B cell (primary cell): ENCODE data around the gene PPP6R2. TPM values are rescaled to one million over a fixed set of nuclear protein-coding genes. Genes with fewer than 3 reads are reported as not detected.

Source experiments
- ATAC-seq: fragments of 200-7000 bp; cut with Tn5 transposase; one replicate; pipeline ENCODE4 v1.10.0; 2021; ENCODE audit warnings: low read depth, mild to moderate bottlenecking, moderate number of reproducible peaks, moderate library complexity
- CTCF ChIA-PET: fragments of 350-600 bp; sonication (Branson Sonifier 250); formaldehyde crosslinking; loops from one replicate; lab custom pipeline; 2021; ENCODE audit warnings: antibody characterized with exemption, inconsistent platforms; lab: Charles Lee
- POLR2A ChIA-PET: fragments of 350-600 bp; sonication (Branson Sonifier 250); formaldehyde crosslinking; loops from one replicate; lab custom pipeline; 2021; ENCODE audit warnings: antibody characterized with exemption; lab: Charles Lee
- DNase-seq: peaks from one replicate; pipeline ENCODE4 v3.0.0; 2013
- H2AFZ ChIP-seq: 2 replicates; pipeline ENCODE4 v1.6.1; 2012; ENCODE audit warnings: mild to moderate bottlenecking, low read depth, low read length; ENCODE audit not compliant: insufficient read depth, poor library complexity, severe bottlenecking
- H3K27ac ChIP-seq, 2 donors: 1 replicate in 1 of 2; 2 replicates in 1 of 2; pipeline ENCODE4 v1.5.1; 2012 to 2013; ENCODE audit warnings: low read length in 2 of 2, mild to moderate bottlenecking in 2 of 2, moderate library complexity in 1 of 2
- H3K27me3 ChIP-seq, 4 experiments: fragments of 200-600 bp in 1 of 4; sonication (generic) in 1 of 4; replicated peaks in 1 of 4; 1 replicate in 2 of 4; 2 replicates in 2 of 4; pipeline versions ENCODE4 v1.6.1 to v1.7.0; 2013 to 2016; ENCODE audit warnings: low read length in 3 of 4, mild to moderate bottlenecking in 2 of 4, mixed read lengths in 1 of 4, moderate library complexity in 1 of 4; ENCODE audit not compliant: insufficient read depth in 4 of 4, control insufficient read depth in 3 of 4; ENCODE audit errors: control extremely low read depth in 1 of 4
- H3K36me3 ChIP-seq, 2 experiments: replicated peaks in 1 of 2; 1 replicate in 1 of 2; 2 replicates in 1 of 2; pipeline versions ENCODE4 v1.6.1 to v1.7.1; 2013; ENCODE audit warnings: low read length in 1 of 2; ENCODE audit not compliant: insufficient read depth in 2 of 2, control insufficient read depth in 1 of 2; ENCODE audit errors: control extremely low read depth in 1 of 2, extremely low read depth in 1 of 2
- H3K4me1 ChIP-seq, 2 donors: fragments of 200-600 bp in 1 of 2; sonication (generic) in 1 of 2; 1 replicate in 1 of 2; 2 replicates in 1 of 2; pipeline versions ENCODE4 v1.5.1 to v1.6.1; 2013 to 2017; ENCODE audit warnings: low read length in 2 of 2; ENCODE audit not compliant: control insufficient read depth in 2 of 2, insufficient read depth in 2 of 2
- H3K4me2 ChIP-seq: replicated peaks from 2 replicates; pipeline ENCODE3; 2012; ENCODE audit warnings: mild to moderate bottlenecking, low read depth, low read length; ENCODE audit not compliant: poor library complexity, severe bottlenecking
- H3K4me3 ChIP-seq, 5 experiments: fragments of 200-600 bp in 1 of 5; sonication (generic) in 1 of 5; 1 replicate in 3 of 5; 2 replicates in 2 of 5; pipeline versions ENCODE4 v1.5.1 to v1.7.0; 2011 to 2016; ENCODE audit warnings: low read length in 4 of 5, mild to moderate bottlenecking in 4 of 5, low read depth in 2 of 5, control low read depth in 1 of 5, moderate library complexity in 1 of 5; ENCODE audit not compliant: insufficient read depth in 1 of 5; ENCODE audit errors: control extremely low read depth in 1 of 5, extremely low read depth in 1 of 5
- H3K79me2 ChIP-seq: fragments of 200-600 bp; sonication (generic); one replicate; pipeline ENCODE4 v1.6.0; 2016; ENCODE audit warnings: low read length; ENCODE audit not compliant: control insufficient read depth, insufficient read depth
- H3K9ac ChIP-seq: fragments of 200-600 bp; sonication (generic); 2 replicates; pipeline ENCODE4 v1.6.1; 2017; ENCODE audit warnings: mild to moderate bottlenecking, low read length, moderate library complexity
- H3K9me3 ChIP-seq, 3 donors: one replicate each; pipeline versions ENCODE4 v1.6.1 to v1.7.1; 2013; ENCODE audit warnings: low read length in 2 of 3; ENCODE audit not compliant: control insufficient read depth in 2 of 3, insufficient read depth in 1 of 3; ENCODE audit errors: control extremely low read depth in 1 of 3
- H4K20me1 ChIP-seq: 2 replicates; pipeline ENCODE4 v1.6.0; 2012; ENCODE audit warnings: mild to moderate bottlenecking, low read length; ENCODE audit not compliant: insufficient read depth, control insufficient read depth, poor library complexity, severe bottlenecking
- H3K27ac Mint-ChIP-seq: one replicate; pipeline ENCODE4 v1.8.0; 2021; ENCODE audit warnings: mixed read lengths
- H3K27me3 Mint-ChIP-seq: one replicate; pipeline ENCODE4 v1.8.0; 2021; ENCODE audit warnings: mixed read lengths
- H3K4me1 Mint-ChIP-seq: one replicate; pipeline ENCODE4 v1.8.0; 2021; ENCODE audit warnings: mixed read lengths
- H3K4me3 Mint-ChIP-seq: one replicate; pipeline ENCODE4 v1.8.0; 2021; ENCODE audit warnings: mixed read lengths
- H3K9me3 Mint-ChIP-seq: one replicate; pipeline ENCODE4 v1.8.0; 2022; ENCODE audit warnings: mixed read lengths; ENCODE audit not compliant: insufficient read depth
- CTCF ChIP-seq: fragments of 200-600 bp; IDR thresholded peaks from one replicate; pipeline ENCODE4 v1.8.0; 2022; ENCODE audit warnings: antibody characterized with exemption, mild to moderate bottlenecking
- EZH2 ChIP-seq: IDR thresholded peaks from 2 replicates; pipeline ENCODE4 v1.6.1; 2012; ENCODE audit warnings: borderline replicate concordance, low read depth, mild to moderate bottlenecking, moderate library complexity, low read length; ENCODE audit not compliant: insufficient read depth, poor library complexity, severe bottlenecking
- WGBS: methylation state at CpG from one replicate; pipeline ENCODE4 v1.1.5; 2013; ENCODE audit warnings: missing lambda C conversion rate; ENCODE audit not compliant: insufficient coverage; 5-methylcytosine and 5-hydroxymethylcytosine counted together
- intact Hi-C: fragments of 100-400 bp; cut with micrococcal nuclease; formaldehyde crosslinking; loops from one replicate; pipeline ENCODE4 v1.10.0; 2022
- polyA plus RNA-seq: library from polyadenylated mRNA; depleted of rRNA; stranded (reverse); fragments of >200 nt; gene quantifications from 2 replicates; pipeline ENCODE4 v1.2.3, GENCODE V29; 2012
- total RNA-seq, 2 donors: library from RNA; stranded (reverse); fragments of 120-200 nt in 1 of 2; gene quantifications; 1 replicate in 1 of 2; 2 replicates in 1 of 2; pipeline versions ENCODE4 v1.2.3 to v1.2.4, GENCODE V29; 2013 to 2022

Gene PPP6R2
- total and polyA plus RNA-seq, 2 donors (not counting 1 experiment from before 2014, with no cell fraction given): 91.4 to 98.7 TPM

- Histone ChIP-seq H3K79me2 (no peaks in the 10 kb centered on the region), H3K9ac (no peak overlapping the region), H3K36me3 (peaks cover 0 to 85% of the 10 kb centered on the region in 2 experiments), H2AFZ (no peak overlapping the region), H3K4me2 (no peak overlapping the region), H3K27me3 (no peaks in the 10 kb centered on the region), H3K4me3 (no peak overlapping the region), H4K20me1 (peaks cover 10% of the 10 kb centered on the region), H3K27ac (no peak overlapping the region), H3K4me1 (no peaks in the 10 kb centered on the region), H3K9me3 (peaks cover 0 to 4% (median 0%) of the 10 kb centered on the region in 3 donors)
- DNase-seq (no peak), ATAC-seq (no peak)
- ChIA-PET POLR2A (no interaction called here), CTCF (interaction anchor here (1.0 to 5.2 kb wide), 2 partner anchors 10 to 38 kb away, joined by 4 to 40 read pairs; no protein-coding TSS in a partner anchor)
- Mint-ChIP-seq H3K4me1 (no peaks in the 10 kb centered on the region), H3K27ac (no peak overlapping the region), H3K4me3 (no peak overlapping the region), H3K9me3 (no peaks in the 10 kb centered on the region), H3K27me3 (no peaks in the 10 kb centered on the region)
- intact Hi-C loops: no loop called here
- 99% methylated on average over 14 of the region's 17 CpGs for WGBS
- TF ChIP-seq CTCF: no peak
- TF ChIP-seq EZH2: no peak
These were observed 117.8 kb downstream of the PPP6R2 start for GRCh38 chr22:50460938-50461337.

GRCh38 chr22:50461536-50461935 is 118.4 kb downstream of the PPP6R2 start:
- H3K36me3 ChIP-seq: peaks cover 0 to 89% of the 10 kb centered on the region in 2 experiments
- ATAC-seq (no peak), DNase-seq (no peak)
- H3K4me1 ChIP-seq: no peaks in the 10 kb centered on the region
- TF ChIP-seq CTCF (no peak), EZH2 (no peak)
- no peak overlapping the region for H3K9ac ChIP-seq
- H4K20me1 ChIP-seq: peaks cover 10% of the 10 kb centered on the region
- H3K79me2 ChIP-seq: no peaks in the 10 kb centered on the region
- no peak overlapping the region for H2AFZ ChIP-seq
- no peak overlapping the region for H3K27ac ChIP-seq
- CTCF ChIA-PET: no interaction called here
- H3K4me3 ChIP-seq: no peak overlapping the region
- no peaks in the 10 kb centered on the region for H3K4me1 Mint-ChIP-seq
- no peaks in the 10 kb centered on the region for H3K27me3 Mint-ChIP-seq
- H3K9me3 ChIP-seq: peaks cover 0 to 4% (median 0%) of the 10 kb centered on the region in 3 donors
- WGBS: over 99% methylated on average over 26 of the region's 26 CpGs
- no peaks in the 10 kb centered on the region for H3K27me3 ChIP-seq
- no peaks in the 10 kb centered on the region for H3K9me3 Mint-ChIP-seq
- POLR2A ChIA-PET: no interaction called here
- H3K4me2 ChIP-seq: no peak overlapping the region
- no peak overlapping the region for H3K4me3 Mint-ChIP-seq
- intact Hi-C loops: no loop called here
- H3K27ac Mint-ChIP-seq: no peak overlapping the region
